Memory B cell (primary cell): Measurements from ENCODE around the gene CST4.

Source experiments
- ATAC-seq: fragments of 150-1000 bp; cut with Tn5 transposase; 2 replicates; pipeline ENCODE4 v1.10.0; 2021; ENCODE audit warnings: low read depth, mild to moderate bottlenecking, moderate library complexity
- DNase-seq, 2 donors: peaks; one replicate each; pipeline ENCODE4 v3.0.0; 2022; ENCODE audit warnings: low spot score in 2 of 2
- H3K27ac Mint-ChIP-seq: one replicate; pipeline ENCODE4 v1.8.0; 2022; ENCODE audit warnings: mild to moderate bottlenecking, moderate library complexity, mixed read lengths
- H3K27me3 Mint-ChIP-seq: one replicate; pipeline ENCODE4 v1.8.0; 2022; ENCODE audit warnings: mixed read lengths
- H3K36me3 Mint-ChIP-seq: one replicate; pipeline ENCODE4 v1.8.0; 2022; ENCODE audit warnings: mild to moderate bottlenecking, mixed read lengths
- H3K4me1 Mint-ChIP-seq: one replicate; pipeline ENCODE4 v1.8.0; 2022; ENCODE audit warnings: mixed read lengths
- H3K4me3 Mint-ChIP-seq: one replicate; pipeline ENCODE4 v1.8.0; 2022; ENCODE audit warnings: mild to moderate bottlenecking, moderate library complexity, mixed read lengths
- H3K9me3 Mint-ChIP-seq: one replicate; pipeline ENCODE4 v1.8.0; 2022; ENCODE audit warnings: mixed read lengths

CST4 gene

GRCh38 chr20:23651117-23651516, 37.7 kb downstream of the CST4 start:
- H3K4me3 Mint-ChIP-seq: no peak overlapping the region
- no peaks in the 10 kb centered on the region for H3K9me3 Mint-ChIP-seq
- H3K4me1 Mint-ChIP-seq: no peaks in the 10 kb centered on the region
- DNase-seq: no peak
- ATAC-seq: no peak
- no peak overlapping the region for H3K27ac Mint-ChIP-seq
- peaks cover 2% of the 10 kb centered on the region for H3K27me3 Mint-ChIP-seq
- H3K36me3 Mint-ChIP-seq: no peaks in the 10 kb centered on the region

- no peak for ATAC-seq
- H3K27me3 Mint-ChIP-seq: peaks cover 4% of the 10 kb centered on the region
- H3K4me1 Mint-ChIP-seq: no peaks in the 10 kb centered on the region
These were observed 38.9 kb downstream of the CST4 start for GRCh38 chr20:23649830-23650417.

GRCh38 chr20:23649242-23649641, 39.6 kb downstream of the CST4 start:
- Mint-ChIP-seq H3K4me3 (no peak overlapping the region), H3K27ac (no peak overlapping the region), H3K9me3 (no peaks in the 10 kb centered on the region), H3K4me1 (no peaks in the 10 kb centered on the region), H3K36me3 (no peaks in the 10 kb centered on the region), H3K27me3 (peaks cover 4% of the 10 kb centered on the region)
- ATAC-seq: no peak
- DNase-seq: no peak

More at GRCh38 chr20:23649830-23650417, 38.9 kb downstream of the CST4 start:
- Mint-ChIP-seq H3K27ac (no peak overlapping the region), H3K9me3 (no peaks in the 10 kb centered on the region), H3K4me3 (no peak overlapping the region), H3K36me3 (no peaks in the 10 kb centered on the region)
- no peak for DNase-seq

GRCh38 chr20:23647346-23647745, 41.5 kb downstream of the CST4 start:
- Mint-ChIP-seq H3K36me3 (no peaks in the 10 kb centered on the region), H3K27me3 (peaks cover 2% of the 10 kb centered on the region), H3K4me1 (no peaks in the 10 kb centered on the region), H3K9me3 (no peaks in the 10 kb centered on the region), H3K4me3 (no peak overlapping the region), H3K27ac (no peak overlapping the region)
- ATAC-seq (no peak), DNase-seq (no peak)

- Mint-ChIP-seq H3K9me3 (no peaks in the 10 kb centered on the region), H3K27me3 (peaks cover 2% of the 10 kb centered on the region), H3K36me3 (no peaks in the 10 kb centered on the region), H3K27ac (no peak overlapping the region), H3K4me3 (no peak overlapping the region), H3K4me1 (no peaks in the 10 kb centered on the region)
- DNase-seq: no peak
- ATAC-seq: no peak
These were observed 42.5 kb downstream of the CST4 start for GRCh38 chr20:23646106-23646873.

GRCh38 chr20:23645575-23645974, 43.3 kb downstream of the CST4 start:
- ATAC-seq (no peak), DNase-seq (no peak)
- Mint-ChIP-seq H3K27me3 (peaks cover 2% of the 10 kb centered on the region), H3K4me3 (no peak overlapping the region), H3K4me1 (no peaks in the 10 kb centered on the region), H3K36me3 (no peaks in the 10 kb centered on the region), H3K27ac (no peak overlapping the region), H3K9me3 (no peaks in the 10 kb centered on the region)

- H3K4me3 Mint-ChIP-seq: no peak overlapping the region
- no peak for ATAC-seq
- H3K27me3 Mint-ChIP-seq: peaks cover 5% of the 10 kb centered on the region
- DNase-seq: no peak
- no peaks in the 10 kb centered on the region for H3K36me3 Mint-ChIP-seq
- no peaks in the 10 kb centered on the region for H3K9me3 Mint-ChIP-seq
- no peaks in the 10 kb centered on the region for H3K4me1 Mint-ChIP-seq
- no peak overlapping the region for H3K27ac Mint-ChIP-seq
These were observed 44.7 kb downstream of the CST4 start for GRCh38 chr20:23644164-23644563.

GRCh38 chr20:23643659-23644058, 45.2 kb downstream of the CST4 start:
- no peak for ATAC-seq
- Mint-ChIP-seq H3K36me3 (no peaks in the 10 kb centered on the region), H3K27ac (no peak overlapping the region), H3K27me3 (peaks cover 5% of the 10 kb centered on the region), H3K4me3 (no peak overlapping the region), H3K4me1 (no peaks in the 10 kb centered on the region), H3K9me3 (no peaks in the 10 kb centered on the region)
- DNase-seq: no peak

- Mint-ChIP-seq H3K36me3 (no peaks in the 10 kb centered on the region), H3K4me1 (no peaks in the 10 kb centered on the region), H3K9me3 (no peaks in the 10 kb centered on the region), H3K27ac (no peak overlapping the region), H3K27me3 (peaks cover 9% of the 10 kb centered on the region), H3K4me3 (no peak overlapping the region)
- ATAC-seq (no peak), DNase-seq (no peak)
These were observed 46.7 kb downstream of the CST4 start for GRCh38 chr20:23641936-23642751.

- peaks cover 2% of the 10 kb centered on the region for H3K4me1 Mint-ChIP-seq
- H3K36me3 Mint-ChIP-seq: no peaks in the 10 kb centered on the region
- peaks cover 9% of the 10 kb centered on the region for H3K27me3 Mint-ChIP-seq
- no peak overlapping the region for H3K4me3 Mint-ChIP-seq
- ATAC-seq: no peak
- no peak for DNase-seq
- H3K27ac Mint-ChIP-seq: no peak overlapping the region
- no peaks in the 10 kb centered on the region for H3K9me3 Mint-ChIP-seq
These were observed 47.9 kb downstream of the CST4 start for GRCh38 chr20:23640671-23641667.

- Mint-ChIP-seq H3K27me3 (peaks cover 8% of the 10 kb centered on the region), H3K27ac (no peak overlapping the region), H3K4me3 (no peak overlapping the region), H3K4me1 (peaks cover 2% of the 10 kb centered on the region), H3K9me3 (no peaks in the 10 kb centered on the region), H3K36me3 (no peaks in the 10 kb centered on the region)
- ATAC-seq (no peak), DNase-seq (no peak)
These were observed 48.7 kb downstream of the CST4 start for GRCh38 chr20:23640018-23640601.

GRCh38 chr20:23639490-23639958, 49.3 kb downstream of the CST4 start:
- ATAC-seq: no peak
- H3K36me3 Mint-ChIP-seq: no peaks in the 10 kb centered on the region
- DNase-seq: no peak
- no peak overlapping the region for H3K27ac Mint-ChIP-seq
- peaks cover 2% of the 10 kb centered on the region for H3K4me1 Mint-ChIP-seq
- no peaks in the 10 kb centered on the region for H3K9me3 Mint-ChIP-seq
- H3K27me3 Mint-ChIP-seq: peaks cover 14% of the 10 kb centered on the region
- no peak overlapping the region for H3K4me3 Mint-ChIP-seq

- no peak overlapping the region for H3K4me3 Mint-ChIP-seq
- ATAC-seq (no peak), DNase-seq (no peak)
- H3K27me3 Mint-ChIP-seq: peaks cover 16% of the 10 kb centered on the region
- H3K4me1 Mint-ChIP-seq: peaks cover 2% of the 10 kb centered on the region
- no peaks in the 10 kb centered on the region for H3K9me3 Mint-ChIP-seq
- no peaks in the 10 kb centered on the region for H3K36me3 Mint-ChIP-seq
- no peak overlapping the region for H3K27ac Mint-ChIP-seq
These were observed 50.5 kb downstream of the CST4 start for GRCh38 chr20:23638309-23638708.
